Measurements from ENCODE around the gene HERC5.

DNA sequence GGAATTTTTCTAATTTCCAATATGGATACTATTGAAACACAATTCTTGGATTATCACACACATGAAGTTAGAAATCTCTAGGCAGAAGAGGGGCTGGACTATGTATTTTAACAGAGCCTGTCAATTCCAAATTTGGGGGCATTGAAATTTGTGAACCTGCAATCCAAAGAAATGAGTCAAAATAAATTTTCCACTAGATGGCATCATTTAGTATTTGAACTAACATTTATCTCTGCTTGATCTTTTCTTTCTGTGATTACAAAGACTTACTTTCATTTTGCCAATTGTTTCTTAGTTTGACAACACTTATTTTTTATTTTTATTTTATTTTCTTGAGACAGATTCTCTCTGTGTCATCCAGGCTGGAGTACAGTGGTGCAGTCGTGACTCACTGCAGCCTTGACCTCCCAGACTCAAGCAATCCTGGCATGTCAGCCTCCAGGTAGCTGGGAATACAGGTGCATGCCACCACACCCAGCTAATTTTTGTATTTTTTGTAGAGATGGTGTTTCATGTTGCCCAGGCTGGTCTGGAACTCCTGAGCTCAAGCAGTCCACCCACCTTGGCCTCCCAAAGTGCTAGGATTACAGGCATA lies 69.4 kb downstream of the HERC5 start:
- no peak for TF ChIP-seq YY1 (IDR thresholded peaks at IDR 0.05; ENCODE audit: insufficient read depth, insufficient read length)
- no peak for TF ChIP-seq SUZ12 (IDR thresholded peaks at IDR 0.05; ENCODE audit: extremely low read depth, insufficient read depth, insufficient read length)

Measured in NT2/D1 (cell line).